ENCODE results near the gene MSLN. TPM values are rescaled to one million over a fixed set of nuclear protein-coding genes. Genes with fewer than 3 reads are reported as not detected.

MSLN gene
- total RNA-seq, 1 donor, result under 0.01 TPM

- Histone ChIP-seq H3K4me1 (ENCODE audit: insufficient read depth, low read length) (peaks cover 8% of the 10 kb centered on the region), H2AFZ (ENCODE audit: low read length) (no peak overlapping the region), H3K27ac (ENCODE audit: low read depth, low read length) (no peak overlapping the region), H3K4me2 (ENCODE audit: insufficient read depth, low read length) (no peak overlapping the region), H3K36me3 (ENCODE audit: insufficient read depth, low read length) (peaks cover 26% of the 10 kb centered on the region), H3K79me2 (ENCODE audit: insufficient read depth, low read length) (peaks cover 5% of the 10 kb centered on the region), H3K9me3 (ENCODE audit: low read depth, low read length) (no peaks in the 10 kb centered on the region), H4K20me1 (ENCODE audit: insufficient read depth, low read length) (peaks cover 8% of the 10 kb centered on the region), H3K27me3 (ENCODE audit: insufficient read depth, low read length) (no peaks in the 10 kb centered on the region), H3K4me3 (ENCODE audit: insufficient read depth, low read length) (no peak overlapping the region)
- TF ChIP-seq CTCF (IDR thresholded peaks at IDR 0.05; ENCODE audit: extremely low read depth, low read depth, low read length), result no peak
- DNase-seq (ENCODE audit: insufficient read length, low spot score, missing footprints), result no peak
Observed at GRCh38 chr16:734981-735881, 25.3 kb upstream of the MSLN start.

GRCh38 chr16:735982-736453 lies 24.5 kb upstream of the MSLN start:
- Histone ChIP-seq H3K4me2 (ENCODE audit: insufficient read depth, low read length) (no peak overlapping the region), H3K4me1 (ENCODE audit: insufficient read depth, low read length) (peaks cover 9% of the 10 kb centered on the region), H4K20me1 (ENCODE audit: insufficient read depth, low read length) (peaks cover 8% of the 10 kb centered on the region), H3K79me2 (ENCODE audit: insufficient read depth, low read length) (peaks cover 8% of the 10 kb centered on the region), H3K27ac (ENCODE audit: low read depth, low read length) (no peak overlapping the region), H3K9me3 (ENCODE audit: low read depth, low read length) (no peaks in the 10 kb centered on the region), H3K36me3 (ENCODE audit: insufficient read depth, low read length) (peaks cover 26% of the 10 kb centered on the region), H3K27me3 (ENCODE audit: insufficient read depth, low read length) (no peaks in the 10 kb centered on the region), H2AFZ (ENCODE audit: low read length) (no peak overlapping the region), H3K4me3 (ENCODE audit: insufficient read depth, low read length) (no peak overlapping the region)
- no peak for TF ChIP-seq CTCF (IDR thresholded peaks at IDR 0.05; ENCODE audit: extremely low read depth, low read depth, low read length)
- DNase-seq (ENCODE audit: insufficient read length, low spot score, missing footprints), result no peak

GRCh38 chr16:736936-737481 lies 23.5 kb upstream of the MSLN start:
- no peak overlapping the region for H3K27ac ChIP-seq (ENCODE audit: low read depth, low read length)
- H3K36me3 ChIP-seq (ENCODE audit: insufficient read depth, low read length), result peaks cover 26% of the 10 kb centered on the region
- no peak overlapping the region for H3K4me2 ChIP-seq (ENCODE audit: insufficient read depth, low read length)
- H3K4me1 ChIP-seq (ENCODE audit: insufficient read depth, low read length), result peaks cover 12% of the 10 kb centered on the region
- no peak for DNase-seq (ENCODE audit: insufficient read length, low spot score, missing footprints)
- no peak for TF ChIP-seq CTCF (IDR thresholded peaks at IDR 0.05; ENCODE audit: extremely low read depth, low read depth, low read length)
- peaks cover 8% of the 10 kb centered on the region for H4K20me1 ChIP-seq (ENCODE audit: insufficient read depth, low read length)
- H3K4me3 ChIP-seq (ENCODE audit: insufficient read depth, low read length), result no peak overlapping the region
- no peaks in the 10 kb centered on the region for H3K27me3 ChIP-seq (ENCODE audit: insufficient read depth, low read length)
- H3K9me3 ChIP-seq (ENCODE audit: low read depth, low read length), result no peaks in the 10 kb centered on the region
- H2AFZ ChIP-seq (ENCODE audit: low read length), result no peak overlapping the region
- peaks cover 8% of the 10 kb centered on the region for H3K79me2 ChIP-seq (ENCODE audit: insufficient read depth, low read length)

All from osteoblast (primary cell).